ENCODE measurements around the gene TEKT2. TPM values are rescaled to one million over a fixed set of nuclear protein-coding genes. Genes with fewer than 3 reads are reported as not detected.

Gene TEKT2
- total RNA-seq, 1 experiment from 2014 or later: 0.31 TPM

DNA sequence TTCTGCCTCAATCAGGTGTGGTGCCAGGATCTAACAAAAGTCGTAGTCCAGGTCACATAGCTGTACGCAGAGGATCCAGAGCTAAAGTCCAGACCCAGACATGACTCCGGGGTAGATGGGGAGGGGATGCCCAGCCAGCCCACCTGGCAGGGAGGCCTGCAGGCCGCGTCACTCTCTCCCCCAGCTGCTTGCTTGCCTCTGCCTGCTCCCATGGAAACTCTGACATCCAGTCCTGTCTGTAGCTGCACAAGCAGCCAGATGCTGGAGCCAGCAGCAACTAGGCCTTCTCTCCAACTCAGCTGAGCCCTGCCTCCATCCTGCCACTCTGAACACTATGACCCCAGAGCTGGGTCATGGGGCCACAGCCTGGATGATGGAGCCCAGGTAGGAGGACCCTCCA lies 33.0 kb downstream of the TEKT2 start:
- Mint-ChIP-seq H3K27ac (ENCODE audit: unreplicated experiment) (no peak overlapping the region), H3K9me3 (ENCODE audit: low read depth, unreplicated experiment) (no peaks in the 10 kb centered on the region), H3K27me3 (ENCODE audit: unreplicated experiment) (peaks cover 44% of the 10 kb centered on the region), H3K4me3 (ENCODE audit: low read depth, unreplicated experiment) (no peak overlapping the region), H3K36me3 (ENCODE audit: insufficient read depth, unreplicated experiment) (no peaks in the 10 kb centered on the region), H3K4me1 (ENCODE audit: low read depth, unreplicated experiment) (no peaks in the 10 kb centered on the region)
- CTCF ChIA-PET: interaction anchor here (0.5 kb wide), 1 partner anchor 82 kb away, joined by 3 read pairs; no protein-coding TSS in a partner anchor
- intact Hi-C loops (cut with micrococcal nuclease; ENCODE audit: unreplicated experiment): no loop called here
- TF ChIP-seq, protein P1, sequence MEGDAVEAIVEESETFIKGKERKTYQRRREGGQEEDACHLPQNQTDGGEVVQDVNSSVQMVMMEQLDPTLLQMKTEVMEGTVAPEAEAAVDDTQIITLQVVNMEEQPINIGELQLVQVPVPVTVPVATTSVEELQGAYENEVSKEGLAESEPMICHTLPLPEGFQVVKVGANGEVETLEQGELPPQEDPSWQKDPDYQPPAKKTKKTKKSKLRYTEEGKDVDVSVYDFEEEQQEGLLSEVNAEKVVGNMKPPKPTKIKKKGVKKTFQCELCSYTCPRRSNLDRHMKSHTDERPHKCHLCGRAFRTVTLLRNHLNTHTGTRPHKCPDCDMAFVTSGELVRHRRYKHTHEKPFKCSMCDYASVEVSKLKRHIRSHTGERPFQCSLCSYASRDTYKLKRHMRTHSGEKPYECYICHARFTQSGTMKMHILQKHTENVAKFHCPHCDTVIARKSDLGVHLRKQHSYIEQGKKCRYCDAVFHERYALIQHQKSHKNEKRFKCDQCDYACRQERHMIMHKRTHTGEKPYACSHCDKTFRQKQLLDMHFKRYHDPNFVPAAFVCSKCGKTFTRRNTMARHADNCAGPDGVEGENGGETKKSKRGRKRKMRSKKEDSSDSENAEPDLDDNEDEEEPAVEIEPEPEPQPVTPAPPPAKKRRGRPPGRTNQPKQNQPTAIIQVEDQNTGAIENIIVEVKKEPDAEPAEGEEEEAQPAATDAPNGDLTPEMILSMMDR (IDR thresholded peaks at IDR 0.05; ENCODE audit: unreplicated experiment): no peak
- no TSS peak for BruUV-seq (replicated peaks)
- DNase-seq: no peak

DNA sequence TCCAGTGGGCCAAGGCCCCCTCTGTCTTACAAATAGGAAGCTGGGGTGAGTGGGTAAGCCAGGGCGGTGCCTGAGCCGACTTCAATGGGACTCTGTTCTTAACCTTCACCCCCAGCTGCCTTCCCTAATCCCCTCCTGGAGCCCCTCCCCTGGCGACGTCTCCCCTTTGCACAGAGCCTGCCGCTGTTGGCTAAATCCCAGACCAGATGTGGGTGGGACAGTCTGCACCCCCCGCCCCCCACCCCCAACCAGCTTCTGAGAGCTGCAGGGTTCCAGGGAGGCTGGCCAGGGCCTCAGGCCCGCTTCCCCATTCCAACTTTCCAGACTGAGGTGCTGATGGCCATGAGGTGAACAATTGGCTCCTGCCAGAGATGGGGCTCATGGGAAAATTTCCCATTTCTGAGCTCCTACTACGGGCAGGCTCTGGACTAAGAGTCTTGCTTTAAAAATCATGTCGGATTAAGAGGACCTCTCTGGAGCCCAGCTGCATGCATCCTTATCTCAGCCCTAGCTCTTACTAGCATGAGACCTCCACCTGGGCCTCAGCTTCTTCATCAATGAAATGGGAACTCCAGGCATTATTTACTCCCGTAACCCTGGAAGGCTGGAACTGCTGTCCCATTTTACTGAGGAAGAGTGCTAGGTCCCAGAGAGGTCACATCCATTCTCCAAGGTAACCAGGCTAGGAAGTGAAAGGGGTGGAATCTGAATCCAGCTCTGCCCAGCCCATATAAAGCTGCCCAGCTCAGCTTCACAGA lies 34.7 kb downstream of the TEKT2 start:
- intact Hi-C loops (cut with micrococcal nuclease; ENCODE audit: unreplicated experiment): no loop called here
- Mint-ChIP-seq H3K36me3 (ENCODE audit: insufficient read depth, unreplicated experiment) (no peaks in the 10 kb centered on the region), H3K27me3 (ENCODE audit: unreplicated experiment) (peaks cover 47% of the 10 kb centered on the region), H3K27ac (ENCODE audit: unreplicated experiment) (no peak overlapping the region), H3K9me3 (ENCODE audit: low read depth, unreplicated experiment) (no peaks in the 10 kb centered on the region), H3K4me3 (ENCODE audit: low read depth, unreplicated experiment) (no peak overlapping the region), H3K4me1 (ENCODE audit: low read depth, unreplicated experiment) (no peaks in the 10 kb centered on the region)
- TF ChIP-seq, protein P1 (IDR thresholded peaks at IDR 0.05; ENCODE audit: unreplicated experiment): no peak
- BruUV-seq (replicated peaks): no TSS peak
- no peak for DNase-seq
- CTCF ChIA-PET: interaction anchor here (0.7 to 1.3 kb wide), 2 partner anchors 15 to 17 kb away, joined by 4 to 8 read pairs; no protein-coding TSS in a partner anchor

- peaks cover 47% of the 10 kb centered on the region for H3K27me3 Mint-ChIP-seq (ENCODE audit: unreplicated experiment)
- intact Hi-C loops (cut with micrococcal nuclease; ENCODE audit: unreplicated experiment): no loop called here
- no peaks in the 10 kb centered on the region for H3K36me3 Mint-ChIP-seq (ENCODE audit: insufficient read depth, unreplicated experiment)
- TF ChIP-seq, protein P1 (IDR thresholded peaks at IDR 0.05; ENCODE audit: unreplicated experiment): no peak
- DNase-seq: no peak
- no peaks in the 10 kb centered on the region for H3K9me3 Mint-ChIP-seq (ENCODE audit: low read depth, unreplicated experiment)
- H3K4me3 Mint-ChIP-seq (ENCODE audit: low read depth, unreplicated experiment): no peak overlapping the region
- no peaks in the 10 kb centered on the region for H3K4me1 Mint-ChIP-seq (ENCODE audit: low read depth, unreplicated experiment)
- no peak overlapping the region for H3K27ac Mint-ChIP-seq (ENCODE audit: unreplicated experiment)
- CTCF ChIA-PET: interaction anchor here (0.6 to 1.3 kb wide), 2 partner anchors 16 to 276 kb away, joined by 4 to 5 read pairs; no protein-coding TSS in a partner anchor
- BruUV-seq (replicated peaks): no TSS peak
Observed at GRCh38 chr1:36119456-36119855, 35.6 kb downstream of the TEKT2 start.

DNA sequence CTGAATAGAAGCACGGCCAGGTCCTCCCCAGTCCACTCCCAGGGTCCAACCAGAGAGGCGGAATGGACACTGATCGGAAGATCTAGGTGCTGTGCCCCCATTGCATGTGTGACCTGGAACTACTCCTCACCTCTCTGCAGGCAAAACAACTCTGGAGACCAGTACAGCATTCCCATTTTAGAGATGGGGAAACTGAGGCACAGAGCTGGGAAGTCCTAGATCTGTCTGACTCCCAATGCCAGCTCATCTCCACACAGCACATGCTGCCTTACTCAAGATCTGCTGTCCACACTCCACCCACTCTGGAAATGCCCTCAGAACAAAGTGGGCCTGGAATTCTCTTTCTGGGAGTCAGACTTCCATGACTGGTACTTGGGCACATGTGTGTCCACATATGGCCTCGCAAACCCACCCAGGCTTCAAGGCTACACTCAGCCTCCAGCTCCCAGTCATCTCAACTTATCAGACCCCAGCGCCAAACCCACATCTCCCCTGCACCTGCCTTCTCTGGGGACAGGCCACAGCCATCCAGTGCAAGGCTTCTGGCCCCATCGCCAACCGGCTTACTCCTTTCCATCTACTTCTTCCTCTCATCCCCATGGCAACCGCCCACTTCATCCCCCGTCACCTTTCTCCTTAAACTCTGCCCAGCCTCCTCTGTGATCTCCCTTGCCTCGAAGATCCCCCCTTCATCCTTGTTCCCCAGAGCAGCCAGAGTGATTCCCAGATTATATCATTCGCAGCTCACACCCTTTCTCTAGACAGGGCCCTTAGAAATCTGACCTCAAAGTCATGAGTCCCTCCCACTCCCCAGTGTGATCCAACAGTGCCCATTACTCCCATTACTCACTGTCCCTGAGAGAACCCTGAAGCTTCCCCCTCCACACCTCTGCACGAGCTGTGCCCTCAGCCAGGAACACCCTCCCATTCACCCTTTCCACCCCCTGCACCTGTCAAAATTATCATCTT lies 38.5 kb downstream of the TEKT2 start:
- intact Hi-C loops (cut with micrococcal nuclease; ENCODE audit: unreplicated experiment): no loop called here
- TF ChIP-seq, protein P1 (IDR thresholded peaks at IDR 0.05; ENCODE audit: unreplicated experiment): no peak
- no TSS peak for BruUV-seq (replicated peaks)
- H3K4me1 Mint-ChIP-seq (ENCODE audit: low read depth, unreplicated experiment): no peaks in the 10 kb centered on the region
- no peaks in the 10 kb centered on the region for H3K36me3 Mint-ChIP-seq (ENCODE audit: insufficient read depth, unreplicated experiment)
- no peak overlapping the region for H3K4me3 Mint-ChIP-seq (ENCODE audit: low read depth, unreplicated experiment)
- no peaks in the 10 kb centered on the region for H3K9me3 Mint-ChIP-seq (ENCODE audit: low read depth, unreplicated experiment)
- peaks cover 59% of the 10 kb centered on the region for H3K27me3 Mint-ChIP-seq (ENCODE audit: unreplicated experiment)
- CTCF ChIA-PET: interaction anchor here (0.9 kb wide), 1 partner anchor 16 kb away, joined by 3 read pairs; no protein-coding TSS in a partner anchor
- DNase-seq: no peak
- H3K27ac Mint-ChIP-seq (ENCODE audit: unreplicated experiment): no peak overlapping the region

Data from Calu3 (cell line).